ENCODE results near the gene ARL8A.

DNA sequence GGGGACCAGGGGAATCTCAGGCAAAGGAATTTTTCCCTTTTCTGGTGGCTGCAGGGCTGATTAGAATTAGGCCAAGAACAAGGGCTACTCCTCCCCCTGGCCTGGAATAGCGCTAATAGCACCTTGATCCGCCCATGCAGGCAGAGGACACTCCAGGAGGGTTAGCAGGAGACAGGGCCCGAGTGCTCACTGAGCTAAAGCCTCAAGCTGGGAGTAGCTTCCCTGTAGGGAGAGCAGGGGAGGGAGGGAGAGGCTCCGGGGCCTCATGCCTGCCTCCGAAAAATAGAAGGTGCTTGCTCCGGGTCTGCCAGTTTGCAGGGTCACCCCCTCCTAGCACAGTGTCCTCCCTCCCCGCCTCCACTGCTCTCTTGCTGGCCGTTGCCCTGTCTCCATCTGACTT is 12.1 kb upstream of the ARL8A start:
- TF ChIP-seq ELF1 (IDR thresholded peaks at IDR 0.05; ENCODE audit: borderline replicate concordance, low read depth): no peak
- no peak for TF ChIP-seq POLR2AphosphoS5 (IDR thresholded peaks at IDR 0.05; ENCODE audit: low read depth, low read length)
- no peak for TF ChIP-seq POLR2A (IDR thresholded peaks at IDR 0.05; ENCODE audit: borderline replicate concordance, extremely low read depth, insufficient read depth, insufficient read length)
- TF ChIP-seq CTCF (IDR thresholded peaks at IDR 0.05 in 2 of 3, conservative IDR thresholded peaks at IDR 0.05 in 1 of 3; ENCODE audit: borderline replicate concordance in 1 of 3, insufficient read depth in 1 of 3, low read depth in 2 of 3, low read length in 2 of 3): no peak
- TF ChIP-seq MAX (IDR thresholded peaks at IDR 0.05): no peak
- TF ChIP-seq RAD21 (IDR thresholded peaks at IDR 0.05; ENCODE audit: low read depth): no peak
- TF ChIP-seq CBX3 (IDR thresholded peaks at IDR 0.05; ENCODE audit: low read depth): no peak
- TF ChIP-seq EZH2 (IDR thresholded peaks at IDR 0.05): no peak
- TF ChIP-seq EZH2phosphoT487 (IDR thresholded peaks at IDR 0.05; ENCODE audit: borderline replicate concordance): no peak
- no peak for TF ChIP-seq EGR1 (IDR thresholded peaks at IDR 0.05; ENCODE audit: low read depth)
- TF ChIP-seq SRF (IDR thresholded peaks at IDR 0.05; ENCODE audit: low read depth): no peak
- TF ChIP-seq YY1 (IDR thresholded peaks at IDR 0.05; ENCODE audit: extremely low read depth, insufficient replicate concordance, low read depth, low read length): no peak
- TF ChIP-seq, protein P1, sequence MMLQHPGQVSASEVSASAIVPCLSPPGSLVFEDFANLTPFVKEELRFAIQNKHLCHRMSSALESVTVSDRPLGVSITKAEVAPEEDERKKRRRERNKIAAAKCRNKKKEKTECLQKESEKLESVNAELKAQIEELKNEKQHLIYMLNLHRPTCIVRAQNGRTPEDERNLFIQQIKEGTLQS (IDR thresholded peaks at IDR 0.05): no peak
- no peak for TF ChIP-seq SP1 (IDR thresholded peaks at IDR 0.05; ENCODE audit: low read depth)
